NCI-H146 treated with DMSO at 0.1 percent for 48 hours (cell line): ENCODE measurements around the gene MESP1.

Source experiments
- DNase-seq: peaks from one replicate; lab custom pipeline; 2025; ENCODE audit not compliant: unreplicated experiment; lab: John Stamatoyannopoulos, UW

MESP1 gene

DNA sequence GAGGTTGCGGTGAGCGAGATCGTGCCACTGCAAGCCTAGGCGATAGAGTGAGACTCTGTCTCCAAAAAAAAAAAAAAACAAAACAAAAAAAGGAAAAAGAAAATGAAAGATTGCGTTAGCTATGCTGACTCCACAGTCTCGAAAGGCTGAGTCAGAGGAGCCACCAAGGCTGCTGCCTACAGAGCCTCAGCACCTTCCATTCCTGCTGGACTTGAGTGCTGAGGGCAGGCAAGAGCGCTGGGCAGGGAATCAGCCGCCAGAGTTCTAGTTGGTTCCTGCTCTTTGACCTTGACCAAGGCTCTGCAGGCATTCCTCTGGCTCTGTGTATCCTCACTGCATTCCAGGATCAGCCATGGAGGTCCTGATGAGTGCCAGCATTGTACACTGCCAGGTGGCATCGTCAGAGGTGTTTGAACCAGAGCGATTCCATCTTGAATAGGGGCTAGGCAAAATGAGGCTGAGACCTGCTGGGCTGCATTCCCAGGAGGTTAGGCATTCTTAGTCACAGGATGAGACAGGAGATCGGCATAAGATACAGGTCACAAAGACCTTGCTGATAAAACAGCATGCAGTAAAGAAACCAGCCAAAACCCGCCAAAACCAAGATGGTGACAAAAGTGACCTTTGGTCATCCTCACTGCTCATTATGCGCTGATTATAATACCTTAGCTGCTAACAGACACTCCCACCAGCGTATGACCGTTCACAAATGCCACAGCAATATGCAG lies 31.0 kb upstream of the MESP1 start:
- no peak for DNase-seq

DNA sequence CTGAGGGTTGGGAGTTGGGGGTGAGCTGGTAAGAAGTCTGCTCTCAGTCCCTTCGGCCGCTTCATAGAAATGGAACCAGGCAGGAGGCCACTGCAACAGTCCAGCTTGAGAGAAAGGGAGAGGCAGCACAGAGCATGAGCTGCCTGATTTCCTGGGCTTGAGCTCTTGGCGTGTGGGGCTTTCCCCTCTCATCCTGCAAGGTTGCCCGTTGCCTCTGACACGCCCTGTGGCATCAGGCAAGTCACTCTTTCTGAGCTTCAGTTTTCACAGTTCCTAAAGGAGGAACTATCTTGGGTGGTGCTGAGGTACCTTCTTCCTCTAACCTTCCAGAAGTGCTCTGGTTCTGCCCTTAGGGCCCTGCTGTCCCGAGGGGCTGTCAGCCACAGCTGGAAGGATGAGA lies 30.0 kb upstream of the MESP1 start:
- no peak for DNase-seq

DNA sequence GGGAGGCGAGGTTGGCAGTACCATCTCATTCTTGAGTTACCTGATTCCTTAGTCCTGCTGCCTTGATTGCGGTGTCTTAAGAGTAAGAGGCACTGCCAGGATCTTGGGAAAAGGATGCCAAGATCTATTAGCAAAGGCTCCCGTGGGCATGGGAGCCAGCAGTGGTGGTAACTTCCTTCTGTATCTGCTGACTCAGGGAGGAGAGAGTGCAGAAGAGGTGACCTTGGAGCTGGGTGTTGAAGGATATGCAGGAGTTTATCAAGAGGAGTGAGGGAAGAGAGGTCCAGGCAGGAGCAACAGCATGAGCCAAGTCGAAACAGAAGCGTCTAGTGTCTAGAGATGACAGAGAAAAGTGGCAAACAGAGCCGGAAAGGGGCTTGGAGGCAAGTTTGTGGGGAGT lies 29.6 kb upstream of the MESP1 start:
- no peak for DNase-seq

DNA sequence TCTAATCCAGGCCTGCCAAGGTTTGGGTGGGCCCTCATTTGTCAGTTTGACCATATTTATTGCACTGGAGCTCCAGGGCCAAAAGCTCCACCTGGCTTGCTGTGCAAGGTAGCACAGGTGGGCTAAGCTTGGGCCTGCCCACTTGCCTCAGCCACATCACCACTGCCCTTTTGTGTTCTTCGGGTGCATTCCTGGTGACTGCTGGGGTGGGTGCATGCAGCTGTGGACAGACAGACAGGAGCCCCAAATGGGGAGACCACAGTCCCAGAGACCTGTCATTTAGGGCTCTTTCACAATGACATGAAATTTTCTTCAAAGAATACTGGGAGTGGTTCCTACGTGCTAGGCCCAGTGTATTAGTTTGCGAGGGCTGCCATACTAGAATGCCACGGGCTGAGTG lies 27.8 kb upstream of the MESP1 start:
- DNase-seq: no peak

DNA sequence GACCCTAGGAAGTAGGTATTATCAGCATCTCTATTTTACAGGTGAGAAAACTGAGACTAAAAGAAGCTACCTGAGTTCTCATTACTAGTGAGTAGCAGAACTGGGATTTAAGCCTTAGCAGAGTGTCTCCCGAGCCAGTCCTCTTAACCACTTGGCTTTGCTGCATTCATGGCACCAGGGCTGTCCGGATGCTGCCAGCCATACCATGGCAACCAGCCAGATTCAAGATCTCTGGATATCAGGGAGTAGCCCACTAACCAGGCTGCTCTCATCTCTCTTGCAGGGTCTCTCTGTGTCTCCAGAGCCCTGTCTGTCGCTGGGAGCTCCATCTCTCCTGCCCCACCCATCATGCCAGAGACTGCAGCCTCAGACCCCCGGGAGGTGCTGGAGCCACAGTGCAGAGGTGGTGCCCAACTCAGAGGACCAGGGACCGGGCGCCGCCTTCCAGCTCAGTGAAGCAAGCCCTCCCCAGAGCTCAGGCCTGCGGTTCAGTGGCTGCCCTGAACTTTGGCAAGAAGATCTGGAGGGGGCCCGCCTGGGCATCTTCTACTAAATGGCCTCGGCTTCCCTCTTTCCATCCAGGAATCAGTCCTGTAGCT lies 26.8 kb upstream of the MESP1 start:
- no peak for DNase-seq

DNA sequence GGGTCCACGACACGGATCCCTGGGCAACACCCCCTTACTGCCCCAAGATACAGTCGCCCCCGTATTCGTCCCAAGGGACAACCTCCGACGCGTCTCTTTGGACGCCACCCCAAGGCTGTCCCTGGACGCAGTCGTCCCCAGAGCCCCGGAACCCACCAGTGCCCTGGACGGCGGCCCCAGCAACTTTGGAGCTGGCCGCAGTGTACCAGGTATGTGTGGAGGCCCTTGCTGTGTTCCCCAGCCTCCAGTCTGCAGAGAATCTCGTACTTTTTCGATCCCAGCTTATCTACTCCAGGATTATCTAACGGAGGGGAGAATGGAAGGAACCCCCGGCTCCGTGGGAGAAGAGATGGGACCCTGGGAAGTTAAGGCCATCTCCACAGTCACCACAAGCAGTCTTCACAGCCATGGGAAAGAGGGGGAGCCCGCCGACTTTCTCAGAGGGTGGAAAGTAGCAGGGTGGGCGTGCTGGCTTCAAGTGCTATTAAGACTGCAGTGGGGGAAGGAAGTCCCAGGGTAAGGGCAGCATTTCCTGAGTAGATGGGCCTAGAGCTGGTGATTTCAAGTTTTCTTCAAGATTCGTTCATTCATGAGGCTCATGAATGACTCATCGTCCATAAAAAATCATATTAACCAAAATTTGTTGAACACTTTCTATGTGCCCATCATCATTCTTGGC lies 26.2 kb upstream of the MESP1 start:
- DNase-seq: no peak

DNA sequence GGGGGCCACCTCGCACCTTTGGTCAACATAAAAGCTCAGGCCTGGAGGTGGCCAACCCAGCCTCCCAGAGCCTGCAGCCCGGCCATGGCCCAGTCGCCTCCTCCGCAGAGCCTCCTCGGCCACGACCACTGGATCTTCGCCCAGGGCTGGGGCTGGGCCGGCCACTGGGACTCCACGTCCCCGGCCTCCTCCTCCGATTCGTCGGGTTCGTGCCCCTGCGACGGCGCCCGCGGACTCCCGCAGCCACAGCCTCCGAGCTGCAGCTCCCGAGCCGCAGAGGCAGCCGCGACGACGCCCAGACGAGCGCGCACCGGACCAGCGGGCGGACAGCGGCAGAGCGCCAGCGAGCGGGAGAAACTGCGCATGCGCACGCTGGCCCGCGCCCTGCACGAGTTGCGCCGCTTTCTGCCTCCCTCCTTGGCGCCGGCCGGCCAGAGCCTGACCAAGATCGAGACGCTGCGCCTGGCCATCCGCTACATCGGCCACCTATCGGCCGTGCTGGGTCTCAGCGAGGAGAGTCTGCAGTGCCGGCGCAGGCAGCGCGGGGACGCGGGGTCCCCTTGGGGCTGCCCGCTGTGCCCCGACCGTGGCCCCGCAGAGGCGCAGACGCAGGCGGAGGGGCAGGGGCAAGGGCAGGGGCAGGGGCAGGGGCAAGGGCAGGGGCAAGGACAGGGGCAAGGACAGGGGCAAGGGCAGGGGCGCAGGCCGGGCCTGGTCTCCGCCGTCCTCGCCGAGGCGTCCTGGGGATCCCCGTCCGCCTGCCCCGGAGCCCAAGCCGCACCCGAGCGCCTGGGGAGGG lies 25.4 kb upstream of the MESP1 start, which contains the start of gene MESP2:
Gene MESP2, plus strand, starts transcription at position 59 of the 799 bp plus-strand sequence. Its CDS starts 26 bp downstream, at position 85.
- DNase-seq: peak; percentile 24

DNA sequence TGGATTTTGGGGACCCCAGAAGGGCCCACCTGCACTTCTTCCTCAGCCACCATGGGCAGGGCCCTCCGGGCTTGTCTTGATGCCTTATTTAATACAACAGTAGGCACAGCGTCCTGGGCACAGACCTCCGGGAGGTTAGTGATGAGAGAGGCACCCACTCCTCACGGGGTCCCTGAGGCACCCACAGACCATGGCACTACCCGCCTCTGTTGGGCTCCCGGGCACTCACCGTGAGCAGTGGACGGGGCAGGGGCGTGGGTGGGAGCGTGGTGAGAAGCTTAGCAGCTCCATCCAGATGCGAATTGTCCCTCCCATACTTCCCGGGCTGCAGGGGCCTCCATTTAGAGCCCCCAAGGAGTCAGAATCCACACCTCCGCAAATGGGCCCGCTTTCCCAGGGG lies 24.8 kb upstream of the MESP1 start:
- DNase-seq: no peak

DNA sequence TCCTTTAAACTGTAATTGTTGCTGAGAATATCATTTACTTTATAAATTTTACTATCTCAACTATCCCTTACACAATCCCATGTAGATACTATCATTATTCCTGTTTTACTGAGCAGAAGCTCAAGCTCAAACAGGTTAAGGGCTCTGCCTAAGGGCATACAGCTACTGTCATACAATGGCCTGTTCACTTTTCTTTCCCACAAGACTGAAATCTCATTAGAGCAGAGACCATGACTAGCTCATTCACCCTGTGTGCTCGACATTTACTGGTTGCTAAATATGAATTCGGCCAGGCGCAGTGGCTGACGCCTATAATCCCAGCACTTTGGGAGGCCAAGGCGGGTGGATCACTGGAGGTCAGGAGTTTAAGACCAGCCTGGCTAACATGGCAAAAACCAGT lies 23.4 kb upstream of the MESP1 start:
- no peak for DNase-seq

DNA sequence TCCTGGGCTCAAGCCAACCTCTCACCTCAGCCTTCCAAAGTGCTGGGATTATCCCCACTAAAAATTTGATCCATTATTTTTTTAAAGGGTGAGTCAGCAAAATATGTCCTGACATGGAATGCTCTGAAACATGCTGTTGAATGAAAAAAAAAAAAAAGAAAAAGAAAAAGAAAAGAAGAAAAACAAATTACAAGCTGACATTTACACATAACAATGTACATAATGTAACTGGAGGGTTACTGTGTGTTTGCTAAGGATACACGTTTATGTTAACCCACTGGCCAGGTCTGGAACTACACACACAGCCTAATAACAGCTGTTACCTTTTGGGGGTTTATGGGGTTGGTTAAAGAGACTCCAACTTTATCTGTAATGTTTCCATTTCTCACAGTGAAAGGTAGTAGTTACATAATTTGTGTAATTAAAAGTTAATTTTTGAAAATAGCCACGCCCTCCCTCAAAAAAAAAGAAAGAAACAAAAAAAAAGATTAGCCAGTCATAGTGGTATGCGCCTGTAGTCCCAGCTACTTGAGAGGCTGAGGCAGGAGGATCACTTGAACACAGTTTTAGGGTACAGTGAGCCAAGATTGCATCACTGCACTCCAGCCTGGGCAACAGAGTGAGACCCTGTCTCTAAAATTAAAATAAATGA lies 22.0 kb upstream of the MESP1 start:
- no peak for DNase-seq

DNA sequence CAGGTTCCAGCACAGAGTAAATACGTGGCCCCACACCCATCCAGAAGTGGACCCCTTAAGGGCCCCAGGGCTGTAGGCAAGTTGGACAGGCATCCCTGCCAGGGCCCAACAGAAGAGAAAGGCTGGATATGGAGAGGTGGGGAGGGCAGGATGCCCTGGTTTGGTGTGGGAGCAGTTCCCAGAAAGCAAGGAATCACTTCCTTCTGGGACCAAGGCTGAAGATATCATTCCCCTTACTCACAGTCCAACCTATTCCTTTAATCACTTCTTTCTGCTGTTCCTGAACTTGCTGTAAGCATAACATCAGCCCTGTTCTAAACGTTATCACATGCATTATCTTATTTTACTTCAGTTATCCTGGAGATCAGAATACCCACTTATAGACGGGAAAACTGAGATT lies 19.0 kb upstream of the MESP1 start:
- DNase-seq: no peak

DNA sequence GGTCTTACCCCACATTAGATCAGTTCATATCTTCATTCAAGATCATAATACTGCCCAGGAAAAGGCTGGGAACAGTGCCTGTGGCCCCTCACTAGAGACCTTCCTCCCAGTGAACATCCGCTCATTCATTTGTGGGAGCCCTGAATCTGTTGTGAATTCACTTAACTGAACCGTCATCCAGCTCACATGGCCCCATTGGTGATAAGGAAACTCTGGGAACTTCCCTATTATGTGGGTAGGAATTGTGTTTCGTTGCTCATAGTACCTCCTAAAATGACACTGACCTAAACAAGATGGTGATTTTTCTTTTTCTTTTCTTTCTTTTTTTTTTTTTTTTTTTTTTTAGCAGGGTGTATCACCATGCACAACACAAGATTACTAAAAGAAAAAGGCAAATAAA lies 18.3 kb upstream of the MESP1 start:
- no peak for DNase-seq

DNA sequence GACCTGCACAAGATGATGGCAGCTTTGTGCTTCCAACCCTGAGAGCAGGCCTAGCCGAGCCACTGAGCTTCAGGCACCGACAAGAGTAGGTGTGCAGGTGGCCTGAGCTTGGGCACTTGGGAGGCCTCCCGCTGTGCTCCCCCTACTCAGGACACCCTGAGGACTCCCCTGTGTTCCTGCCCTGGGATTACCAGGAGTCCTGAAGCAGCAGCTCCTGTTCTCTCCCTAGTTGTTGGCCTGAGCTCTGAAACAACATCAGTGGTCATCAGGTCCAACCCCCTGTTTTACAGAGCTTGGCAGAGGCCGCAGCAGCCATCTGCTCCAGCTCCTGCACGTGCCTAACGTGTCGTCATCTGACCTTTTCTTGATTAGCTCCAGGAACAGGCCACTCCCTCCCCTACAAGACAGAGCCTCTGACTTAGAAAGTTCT lies 17.0 kb upstream of the MESP1 start:
- DNase-seq: no peak

DNA sequence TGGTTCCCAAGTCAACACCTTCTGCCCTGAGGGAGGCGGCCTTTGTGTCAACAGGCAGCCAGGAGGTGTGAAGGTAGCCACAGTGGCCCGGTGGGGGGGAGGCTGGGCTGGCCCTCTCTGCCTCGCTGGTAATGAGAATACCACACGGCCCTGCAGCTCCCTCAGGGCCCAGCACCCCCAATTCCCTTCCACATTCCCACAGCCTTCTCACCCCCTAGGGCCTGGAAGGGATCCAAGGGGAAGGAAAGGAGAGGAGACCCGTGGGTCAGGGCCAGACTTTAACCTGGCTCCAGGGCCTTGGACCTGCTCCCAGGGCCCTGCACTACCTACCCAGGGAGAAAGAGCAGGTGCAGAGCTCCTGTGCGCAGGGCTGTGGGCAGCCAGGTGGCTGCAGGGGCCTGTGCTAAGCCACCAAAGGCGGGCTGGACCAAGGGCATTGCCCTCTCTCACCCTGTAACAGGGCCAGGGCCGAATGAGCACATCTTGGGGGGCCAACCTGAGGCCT lies 16.4 kb upstream of the MESP1 start:
- DNase-seq: no peak

DNA sequence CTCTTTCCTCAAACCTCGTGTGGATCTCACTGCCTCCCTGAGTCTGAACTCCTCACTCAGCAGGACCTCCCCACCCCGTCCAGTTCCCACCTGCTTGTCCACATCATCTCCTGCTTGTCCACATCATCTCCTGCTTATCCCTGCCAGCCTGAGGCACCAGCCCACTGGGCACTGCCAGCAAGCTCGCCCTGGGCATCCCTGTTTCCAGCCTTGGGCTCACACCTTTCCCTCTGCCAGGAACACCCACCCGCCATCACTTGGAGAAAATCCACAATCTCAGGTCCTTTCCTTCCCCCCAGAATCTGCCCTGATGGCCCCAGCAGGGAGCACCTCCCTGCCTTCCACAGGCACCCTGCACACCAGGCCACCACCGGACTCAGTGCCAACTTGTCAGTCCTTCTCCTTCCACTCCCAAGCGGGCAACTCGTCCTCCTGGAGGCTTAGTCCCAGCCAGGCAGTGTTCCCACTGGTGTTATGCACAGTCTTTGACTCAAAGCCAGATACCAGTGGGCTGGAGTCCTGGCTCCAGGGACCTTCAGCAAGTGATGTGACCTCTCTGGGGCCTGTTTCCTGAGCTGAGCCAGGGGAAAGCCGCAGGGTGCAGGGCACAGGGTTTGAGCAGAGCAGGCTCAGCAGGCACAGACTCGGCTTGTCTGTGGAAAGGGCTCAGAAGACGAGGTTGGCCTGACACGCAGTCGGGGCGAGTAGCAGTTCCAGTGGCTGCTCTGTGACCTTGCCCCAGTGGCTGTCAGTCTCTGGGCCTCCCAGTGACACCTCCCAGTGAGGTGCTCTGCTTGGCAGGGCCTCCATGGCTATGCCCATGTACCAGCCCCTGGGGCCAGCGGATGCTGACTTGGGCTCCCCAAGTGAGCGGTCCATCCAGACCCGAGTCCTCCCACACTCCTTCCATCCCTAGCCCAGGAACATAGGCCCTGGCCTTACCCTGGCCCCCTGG lies 15.6 kb upstream of the MESP1 start:
- DNase-seq: no peak

DNA sequence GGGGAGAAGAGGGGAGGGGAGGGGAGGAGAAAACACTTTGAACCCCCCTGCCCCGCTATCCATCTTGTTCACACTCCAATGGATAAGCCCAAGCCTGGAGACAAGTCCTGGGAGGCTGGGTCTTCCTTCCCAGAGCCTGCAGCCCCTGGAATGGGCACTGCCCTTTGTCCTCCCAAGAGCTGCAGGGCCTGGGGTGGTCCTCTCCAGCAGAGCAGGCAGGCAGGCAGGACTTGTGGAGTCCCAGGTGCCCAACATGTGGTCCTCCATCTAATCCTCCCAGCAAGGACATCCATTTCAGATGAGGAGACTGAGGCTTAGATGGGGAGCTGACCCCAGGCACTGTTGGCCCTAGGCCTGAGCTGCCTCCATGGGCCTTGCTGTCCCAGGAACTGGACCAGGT lies 14.6 kb upstream of the MESP1 start:
- no peak for DNase-seq

DNA sequence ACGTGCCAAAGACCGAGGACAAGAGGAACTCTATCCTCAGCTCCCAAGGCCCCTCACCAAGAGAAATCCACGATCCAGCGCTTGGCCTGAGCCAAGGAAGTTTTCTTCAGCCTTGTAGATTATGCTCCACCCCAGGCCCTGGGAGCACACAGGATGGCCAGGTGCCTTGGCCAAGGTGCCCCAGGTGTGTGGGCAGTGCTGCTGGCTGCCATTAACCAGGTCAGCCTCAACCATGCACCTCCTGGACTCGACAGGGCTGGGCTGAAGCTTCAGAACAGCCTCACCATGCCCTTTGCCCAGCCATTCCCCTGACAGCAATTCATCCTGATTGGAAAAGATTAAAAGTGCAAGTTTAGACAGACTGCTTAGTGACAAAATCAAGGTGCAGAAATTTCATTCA lies 10.9 kb upstream of the MESP1 start:
- DNase-seq: no peak

DNA sequence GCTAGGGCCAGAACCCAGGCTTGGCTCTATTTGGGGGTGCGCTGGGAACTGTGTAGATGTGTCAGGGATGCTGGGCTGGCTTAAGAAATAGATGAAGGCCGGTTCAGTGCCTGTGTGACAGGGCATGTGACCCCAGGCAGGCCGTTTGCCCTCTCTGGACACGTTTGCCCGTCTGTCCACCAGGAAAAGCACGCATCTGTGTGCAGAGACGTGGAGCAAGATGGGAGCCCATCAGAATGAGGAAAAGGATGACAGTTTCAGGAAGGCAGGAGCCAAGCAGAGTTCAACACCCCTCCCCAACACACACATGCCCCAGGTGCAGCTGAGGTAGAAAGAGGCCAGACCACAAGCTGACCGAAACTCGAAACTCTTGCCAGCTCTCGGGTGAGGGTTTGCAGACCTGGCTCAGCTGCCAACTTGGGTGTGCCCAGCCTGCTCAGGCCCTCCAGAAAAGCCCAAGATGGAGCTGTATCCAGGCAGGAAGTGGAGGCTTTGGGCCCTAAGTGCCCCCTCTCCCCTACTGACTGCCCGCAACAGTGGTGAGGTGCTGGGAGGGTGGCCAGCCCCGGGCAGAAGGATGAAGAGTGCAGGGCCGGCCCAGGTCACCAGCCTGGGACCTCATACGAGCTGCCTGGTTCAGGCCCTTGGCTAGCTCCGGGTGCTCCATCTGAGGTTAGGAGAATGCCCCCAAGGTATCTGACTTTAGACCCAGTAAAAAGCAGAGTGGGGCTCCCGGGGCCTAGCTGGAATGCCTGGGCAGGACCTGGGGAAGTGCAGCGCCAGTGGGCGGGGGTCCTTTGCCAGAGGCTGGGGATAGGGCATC lies 10.2 kb upstream of the MESP1 start:
- DNase-seq: no peak
